ENCODE measurements around the gene PFN1.

GRCh38 chr17:4902540-4902939, 45.8 kb downstream of the PFN1 start:
- TF ChIP-seq, protein P1, sequence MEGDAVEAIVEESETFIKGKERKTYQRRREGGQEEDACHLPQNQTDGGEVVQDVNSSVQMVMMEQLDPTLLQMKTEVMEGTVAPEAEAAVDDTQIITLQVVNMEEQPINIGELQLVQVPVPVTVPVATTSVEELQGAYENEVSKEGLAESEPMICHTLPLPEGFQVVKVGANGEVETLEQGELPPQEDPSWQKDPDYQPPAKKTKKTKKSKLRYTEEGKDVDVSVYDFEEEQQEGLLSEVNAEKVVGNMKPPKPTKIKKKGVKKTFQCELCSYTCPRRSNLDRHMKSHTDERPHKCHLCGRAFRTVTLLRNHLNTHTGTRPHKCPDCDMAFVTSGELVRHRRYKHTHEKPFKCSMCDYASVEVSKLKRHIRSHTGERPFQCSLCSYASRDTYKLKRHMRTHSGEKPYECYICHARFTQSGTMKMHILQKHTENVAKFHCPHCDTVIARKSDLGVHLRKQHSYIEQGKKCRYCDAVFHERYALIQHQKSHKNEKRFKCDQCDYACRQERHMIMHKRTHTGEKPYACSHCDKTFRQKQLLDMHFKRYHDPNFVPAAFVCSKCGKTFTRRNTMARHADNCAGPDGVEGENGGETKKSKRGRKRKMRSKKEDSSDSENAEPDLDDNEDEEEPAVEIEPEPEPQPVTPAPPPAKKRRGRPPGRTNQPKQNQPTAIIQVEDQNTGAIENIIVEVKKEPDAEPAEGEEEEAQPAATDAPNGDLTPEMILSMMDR (IDR thresholded peaks at IDR 0.05) = no peak
- no peak for TF ChIP-seq POLR2A (IDR thresholded peaks at IDR 0.05)

Measured in testis (tissue), 2 donors.